ENCODE data around the gene KISS1R.

The KISS1R gene

GRCh38 chr19:896434-896833 lies 20.7 kb upstream of the KISS1R start:
- H3K27ac ChIP-seq (ENCODE audit: low read depth, low read length): no peak overlapping the region
- H3K27me3 ChIP-seq (ENCODE audit: control insufficient read depth in 1 of 2, insufficient read depth in 2 of 2, low read length in 2 of 2): no peaks in the 10 kb centered on the region
- no peak overlapping the region for H3K9ac ChIP-seq (ENCODE audit: low read length)
- no peaks in the 10 kb centered on the region for H3K9me3 ChIP-seq (ENCODE audit: low read length)
- no peak overlapping the region for H3K4me3 ChIP-seq (ENCODE audit: low read depth in 1 of 2, low read length in 2 of 2)
- peaks cover 5% of the 10 kb centered on the region for H3K36me3 ChIP-seq (ENCODE audit: insufficient read depth, low read length)
- peaks cover 6% of the 10 kb centered on the region for H3K4me1 ChIP-seq (ENCODE audit: insufficient read depth, low read length)

DNA sequence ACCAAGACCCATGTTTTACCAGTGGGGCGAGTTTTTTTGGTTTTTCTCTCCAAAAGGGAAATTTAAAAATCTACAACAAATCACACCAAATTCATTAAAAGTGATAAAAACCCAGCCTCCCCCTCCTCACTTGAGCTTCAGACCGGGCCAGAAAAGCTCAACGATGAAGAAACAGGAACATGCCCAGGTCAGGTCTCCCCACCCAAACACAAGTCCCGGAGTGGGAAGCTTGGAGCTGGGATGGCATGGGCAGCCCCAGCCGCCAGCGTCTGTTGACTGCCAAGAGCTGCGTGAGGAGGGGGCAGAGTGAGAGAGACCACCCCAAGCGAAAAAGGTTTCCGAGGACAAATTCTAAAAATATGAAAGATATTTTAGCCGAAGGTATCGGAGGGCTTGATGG lies 20.1 kb upstream of the KISS1R start:
- no peak overlapping the region for H3K4me3 ChIP-seq (ENCODE audit: low read depth in 1 of 2, low read length in 2 of 2)
- H3K4me1 ChIP-seq (ENCODE audit: insufficient read depth, low read length): peaks cover 3% of the 10 kb centered on the region
- H3K27ac ChIP-seq (ENCODE audit: low read depth, low read length): no peak overlapping the region
- no peak overlapping the region for H3K9ac ChIP-seq (ENCODE audit: low read length)
- H3K9me3 ChIP-seq (ENCODE audit: low read length): no peaks in the 10 kb centered on the region
- no peaks in the 10 kb centered on the region for H3K27me3 ChIP-seq (ENCODE audit: control insufficient read depth in 1 of 2, insufficient read depth in 2 of 2, low read length in 2 of 2)
- peaks cover 5% of the 10 kb centered on the region for H3K36me3 ChIP-seq (ENCODE audit: insufficient read depth, low read length)

GRCh38 chr19:897442-898039 lies 19.6 kb upstream of the KISS1R start:
- H3K4me3 ChIP-seq (ENCODE audit: low read depth in 1 of 2, low read length in 2 of 2): no peak overlapping the region
- no peak overlapping the region for H3K27ac ChIP-seq (ENCODE audit: low read depth, low read length)
- no peak overlapping the region for H3K9ac ChIP-seq (ENCODE audit: low read length)
- H3K27me3 ChIP-seq (ENCODE audit: control insufficient read depth in 1 of 2, insufficient read depth in 2 of 2, low read length in 2 of 2): no peaks in the 10 kb centered on the region
- H3K36me3 ChIP-seq (ENCODE audit: insufficient read depth, low read length): peaks cover 5% of the 10 kb centered on the region
- H3K9me3 ChIP-seq (ENCODE audit: low read length): no peaks in the 10 kb centered on the region
- H3K4me1 ChIP-seq (ENCODE audit: insufficient read depth, low read length): no peaks in the 10 kb centered on the region

GRCh38 chr19:898663-899062 lies 18.5 kb upstream of the KISS1R start:
- no peak overlapping the region for H3K4me3 ChIP-seq (ENCODE audit: low read depth in 1 of 2, low read length in 2 of 2)
- H3K27me3 ChIP-seq (ENCODE audit: control insufficient read depth in 1 of 2, insufficient read depth in 2 of 2, low read length in 2 of 2): no peaks in the 10 kb centered on the region
- H3K9me3 ChIP-seq (ENCODE audit: low read length): no peaks in the 10 kb centered on the region
- H3K36me3 ChIP-seq (ENCODE audit: insufficient read depth, low read length): peaks cover 5% of the 10 kb centered on the region
- H3K27ac ChIP-seq (ENCODE audit: low read depth, low read length): no peak overlapping the region
- H3K4me1 ChIP-seq (ENCODE audit: insufficient read depth, low read length): no peaks in the 10 kb centered on the region
- H3K9ac ChIP-seq (ENCODE audit: low read length): no peak overlapping the region

- Histone ChIP-seq H3K4me1 (ENCODE audit: insufficient read depth, low read length) (no peaks in the 10 kb centered on the region), H3K9me3 (ENCODE audit: low read length) (no peaks in the 10 kb centered on the region), H3K27ac (ENCODE audit: low read depth, low read length) (no peak overlapping the region)
Measured at GRCh38 chr19:899336-900042, 17.6 kb upstream of the KISS1R start.

GRCh38 chr19:900043-900301 lies 17.2 kb upstream of the KISS1R start:
- no peaks in the 10 kb centered on the region for H3K4me1 ChIP-seq (ENCODE audit: insufficient read depth, low read length)
- H3K9me3 ChIP-seq (ENCODE audit: low read length): no peaks in the 10 kb centered on the region
- no peaks in the 10 kb centered on the region for H3K27me3 ChIP-seq (ENCODE audit: control insufficient read depth in 1 of 2, insufficient read depth in 2 of 2, low read length in 2 of 2)
- H3K36me3 ChIP-seq (ENCODE audit: insufficient read depth, low read length): peaks cover 5% of the 10 kb centered on the region
- no peak overlapping the region for H3K9ac ChIP-seq (ENCODE audit: low read length)
- H3K27ac ChIP-seq (ENCODE audit: low read depth, low read length): no peak overlapping the region
- H3K4me3 ChIP-seq (ENCODE audit: low read depth in 1 of 2, low read length in 2 of 2): no peak overlapping the region

More at GRCh38 chr19:899336-900042, 17.6 kb upstream of the KISS1R start:
- no peak overlapping the region for H3K9ac ChIP-seq (ENCODE audit: low read length)
- H3K4me3 ChIP-seq (ENCODE audit: low read depth in 1 of 2, low read length in 2 of 2): no peak overlapping the region
- H3K36me3 ChIP-seq (ENCODE audit: insufficient read depth, low read length): peaks cover 5% of the 10 kb centered on the region
- H3K27me3 ChIP-seq (ENCODE audit: control insufficient read depth in 1 of 2, insufficient read depth in 2 of 2, low read length in 2 of 2): no peaks in the 10 kb centered on the region

DNA sequence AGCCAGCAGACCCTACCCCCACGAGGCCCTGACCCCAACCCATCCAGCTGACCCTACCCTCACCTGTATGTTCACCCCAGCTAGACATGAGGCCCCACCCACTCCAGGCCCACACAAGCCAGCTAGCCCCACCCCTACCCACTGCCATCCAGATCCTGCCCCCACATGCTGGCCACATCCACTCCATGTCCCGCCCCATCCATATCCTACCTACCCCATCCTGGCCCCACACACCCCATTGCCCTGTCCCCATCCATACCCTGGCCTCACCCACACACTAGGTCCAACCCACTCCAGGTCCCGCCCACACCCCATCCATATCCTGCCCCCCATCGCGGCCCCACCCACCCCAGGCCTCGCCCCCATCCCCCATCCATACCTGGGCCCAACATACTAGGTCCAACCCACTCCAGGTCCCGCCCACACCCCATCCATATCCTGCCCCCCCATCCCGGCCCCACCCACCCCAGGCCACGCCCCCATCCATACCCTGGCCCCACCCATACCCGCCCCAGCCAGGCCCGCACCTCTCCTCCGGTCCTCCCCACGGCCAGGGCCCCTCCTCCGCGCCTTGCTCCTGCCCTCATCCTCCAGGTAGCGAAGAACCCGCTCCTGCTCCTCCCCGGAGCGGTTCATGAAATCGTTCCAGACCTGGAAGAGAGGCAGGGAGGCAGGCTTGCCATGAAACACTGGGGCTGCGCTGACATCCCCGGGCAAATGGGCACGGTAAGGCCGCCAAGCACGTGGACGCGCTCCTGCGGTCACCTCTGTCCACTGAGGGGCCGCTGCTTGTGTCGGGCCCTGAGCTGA lies 16.6 kb upstream of the KISS1R start:
- H3K27me3 ChIP-seq (ENCODE audit: control insufficient read depth in 1 of 2, insufficient read depth in 2 of 2, low read length in 2 of 2): no peaks in the 10 kb centered on the region
- peaks cover 5% of the 10 kb centered on the region for H3K36me3 ChIP-seq (ENCODE audit: insufficient read depth, low read length)
- no peak overlapping the region for H3K9ac ChIP-seq (ENCODE audit: low read length)
- H3K9me3 ChIP-seq (ENCODE audit: low read length): no peaks in the 10 kb centered on the region
- H3K4me3 ChIP-seq (ENCODE audit: low read depth in 1 of 2, low read length in 2 of 2): no peak overlapping the region
- no peak overlapping the region for H3K27ac ChIP-seq (ENCODE audit: low read depth, low read length)
- H3K4me1 ChIP-seq (ENCODE audit: insufficient read depth, low read length): no peaks in the 10 kb centered on the region

DNA sequence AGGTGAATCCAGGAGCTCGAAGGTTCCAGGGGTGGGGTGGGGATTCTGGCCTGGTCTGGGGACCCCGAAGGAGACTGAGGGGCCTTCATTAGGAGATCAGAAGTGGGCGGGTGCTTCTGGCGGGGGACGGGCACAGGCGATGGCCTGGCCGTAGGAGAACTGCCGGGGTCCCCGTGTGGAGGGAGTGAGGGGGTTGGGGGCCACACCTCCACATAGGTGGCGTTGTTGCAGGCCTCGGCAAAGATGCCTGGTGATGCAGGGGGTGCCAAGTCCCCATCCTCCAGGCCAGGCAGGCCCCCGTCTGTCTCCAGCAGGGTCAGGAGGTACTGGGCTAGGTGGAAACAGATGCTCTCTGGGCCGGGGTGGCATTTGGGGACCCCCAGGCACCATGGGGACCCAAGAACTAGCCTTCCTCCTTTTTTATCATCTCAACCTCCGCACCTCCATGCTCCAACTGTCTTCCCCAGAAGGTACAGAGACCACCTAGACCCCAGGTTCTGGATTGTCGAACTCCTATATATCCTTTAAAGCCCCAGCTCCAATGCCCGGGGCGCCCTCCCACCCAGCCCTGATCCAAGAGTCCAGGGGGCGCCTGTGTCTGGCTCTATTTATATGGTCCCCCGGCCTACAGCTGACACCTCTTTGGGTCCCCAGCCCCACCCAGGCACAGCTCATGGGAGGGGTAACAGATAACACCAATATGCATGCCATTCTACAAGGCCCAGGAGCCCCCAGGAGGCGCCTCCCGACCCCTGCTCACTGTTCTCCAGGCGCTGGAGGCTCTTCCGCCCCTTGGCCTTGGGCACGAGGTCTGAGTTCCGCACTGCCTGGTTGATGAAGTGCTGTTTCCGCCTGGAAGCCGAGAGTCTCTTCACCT lies 15.7 kb upstream of the KISS1R start:
- Histone ChIP-seq H3K9ac (ENCODE audit: low read length) (no peak overlapping the region), H3K4me3 (ENCODE audit: low read depth in 1 of 2, low read length in 2 of 2) (no peak overlapping the region), H3K36me3 (ENCODE audit: insufficient read depth, low read length) (peaks cover 5% of the 10 kb centered on the region), H3K27ac (ENCODE audit: low read depth, low read length) (no peak overlapping the region), H3K27me3 (ENCODE audit: control insufficient read depth in 1 of 2, insufficient read depth in 2 of 2, low read length in 2 of 2) (no peaks in the 10 kb centered on the region), H3K9me3 (ENCODE audit: low read length) (no peaks in the 10 kb centered on the region), H3K4me1 (ENCODE audit: insufficient read depth, low read length) (no peaks in the 10 kb centered on the region)

GRCh38 chr19:902093-902370 lies 15.1 kb upstream of the KISS1R start:
- H3K36me3 ChIP-seq (ENCODE audit: insufficient read depth, low read length): no peaks in the 10 kb centered on the region
- no peak overlapping the region for H3K4me3 ChIP-seq (ENCODE audit: low read depth in 1 of 2, low read length in 2 of 2)
- H3K9ac ChIP-seq (ENCODE audit: low read length): no peak overlapping the region
- no peaks in the 10 kb centered on the region for H3K4me1 ChIP-seq (ENCODE audit: insufficient read depth, low read length)
- H3K27me3 ChIP-seq (ENCODE audit: control insufficient read depth in 1 of 2, insufficient read depth in 2 of 2, low read length in 2 of 2): no peaks in the 10 kb centered on the region
- H3K27ac ChIP-seq (ENCODE audit: low read depth, low read length): no peak overlapping the region
- no peaks in the 10 kb centered on the region for H3K9me3 ChIP-seq (ENCODE audit: low read length)

DNA sequence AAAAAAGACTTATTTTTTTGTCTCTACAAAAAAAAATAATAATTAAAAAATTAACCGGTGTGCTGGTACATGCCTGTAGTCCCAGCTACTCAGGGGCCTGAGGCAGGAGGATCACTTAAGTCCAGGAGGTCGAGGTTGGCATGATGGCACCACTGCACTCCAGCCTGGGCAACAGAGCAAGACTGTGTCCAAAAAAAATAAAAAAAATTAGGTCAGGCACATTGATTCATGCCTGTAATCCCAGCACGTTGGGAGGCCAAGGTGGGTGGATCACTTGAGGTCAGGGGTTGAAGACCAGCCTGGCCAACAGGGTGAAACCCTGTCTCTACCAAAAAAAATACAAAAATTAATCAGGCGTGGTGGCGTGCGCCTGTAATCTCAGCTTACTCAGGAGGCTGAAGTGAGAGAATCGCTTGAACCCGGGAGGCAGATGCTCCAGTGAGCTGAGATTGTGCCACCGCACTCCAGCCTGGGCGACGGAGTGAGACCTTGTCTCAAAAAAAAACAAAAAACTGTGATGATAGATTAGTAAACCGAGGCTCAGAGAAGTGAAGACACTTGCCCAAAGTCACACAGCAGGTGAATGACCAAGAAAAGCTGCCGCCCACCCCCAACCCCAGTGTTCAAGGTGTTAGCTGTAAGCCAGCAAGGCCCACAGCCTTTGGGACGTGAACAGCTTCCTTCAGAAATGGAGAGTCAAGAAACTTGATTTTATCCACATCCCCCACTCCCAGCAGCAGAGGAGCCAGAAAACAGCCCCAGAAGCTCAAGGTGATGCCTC lies 14.5 kb upstream of the KISS1R start:
- Histone ChIP-seq H3K9me3 (ENCODE audit: low read length) (no peaks in the 10 kb centered on the region), H3K4me1 (ENCODE audit: insufficient read depth, low read length) (no peaks in the 10 kb centered on the region), H3K27me3 (ENCODE audit: control insufficient read depth in 1 of 2, insufficient read depth in 2 of 2, low read length in 2 of 2) (no peaks in the 10 kb centered on the region), H3K9ac (ENCODE audit: low read length) (no peak overlapping the region), H3K27ac (ENCODE audit: low read depth, low read length) (no peak overlapping the region), H3K4me3 (ENCODE audit: low read depth in 1 of 2, low read length in 2 of 2) (no peak overlapping the region), H3K36me3 (ENCODE audit: insufficient read depth, low read length) (no peaks in the 10 kb centered on the region)

Data from muscle layer of colon (tissue), 2 donors.